Body of pancreas (tissue), 4 donors: Measurements from ENCODE around the gene COLEC12. TPM values are rescaled to one million over a fixed set of nuclear protein-coding genes. Genes with fewer than 3 reads are reported as not detected.

ENCODE experiments used
- ATAC-seq: fragments of 150-250 bp; one replicate; pipeline ENCODE4 v1.9.1; 2016
- DNase-seq, 4 donors: peaks; one replicate each; pipeline ENCODE4 v3.0.0-alpha.2; 2019
- H3K27ac ChIP-seq, 4 donors: fragments of 200-600 bp; sonication (generic); 1 replicate in 3 of 4; 2 replicates in 1 of 4; pipeline versions ENCODE4 v1.5.1 to v1.6.1; 2016 to 2019; ENCODE audit warnings: mild to moderate bottlenecking in 1 of 4, mixed read lengths in 1 of 4, moderate library complexity in 1 of 4
- H3K27me3 ChIP-seq, 2 donors: fragments of 200-600 bp; sonication (generic); one replicate each; pipeline ENCODE4 v1.6.0; 2016; ENCODE audit warnings: mild to moderate bottlenecking in 1 of 2
- H3K36me3 ChIP-seq, 2 donors: fragments of 200-600 bp; sonication (generic); replicated peaks in 1 of 2; 2 replicates each; pipeline ENCODE4 v1.5.1; 2016; ENCODE audit warnings: low read depth in 2 of 2; ENCODE audit not compliant: insufficient read depth in 1 of 2
- H3K4me1 ChIP-seq: fragments of 200-600 bp; sonication (generic); one replicate; pipeline ENCODE4 v1.6.0; 2016
- H3K4me3 ChIP-seq, 2 donors: fragments of 200-600 bp; sonication (generic); 1 replicate in 1 of 2; 2 replicates in 1 of 2; pipeline ENCODE4 v1.5.1; 2016 to 2019
- H3K9me3 ChIP-seq, 3 donors: fragments of 200-600 bp; sonication (generic); 1 replicate in 2 of 3; 2 replicates in 1 of 3; pipeline ENCODE4 v1.5.1; 2016
- POLR2A ChIP-seq, 3 donors: fragments of 450-650 bp; IDR thresholded peaks; one replicate each; pipeline ENCODE4 v1.6.1; 2016; ENCODE audit warnings: antibody characterized with exemption in 3 of 3, mild to moderate bottlenecking in 2 of 3
- WGBS, 2 donors: methylation state at CpG; one replicate each; pipeline ENCODE4 v1.1.5; 2017; 5-methylcytosine and 5-hydroxymethylcytosine counted together
- intact Hi-C: fragments of 100-400 bp; cut with DNase I; formaldehyde crosslinking; loops from one replicate; pipeline ENCODE4 v1.15.1; 2023
- total RNA-seq, 2 donors: library from RNA; depleted of rRNA; stranded (reverse); fragments of >200 nt; gene quantifications; one replicate each; pipeline ENCODE4 v1.1.0, GENCODE V29; 2016
- TF ChIP-seq, protein P1 (sequence below), 7 experiments: fragments of 450-650 bp in 4 of 7; fragments of 200-600 bp in 3 of 7; sonication (generic) in 3 of 7; IDR thresholded peaks; one replicate each; pipeline ENCODE4 v1.5.1; 2016 to 2019; ENCODE audit warnings: antibody characterized with exemption in 7 of 7

COLEC12 gene
- total RNA-seq, 2 donors from 2014 or later, result 3.6 to 4.2 TPM

DNA sequence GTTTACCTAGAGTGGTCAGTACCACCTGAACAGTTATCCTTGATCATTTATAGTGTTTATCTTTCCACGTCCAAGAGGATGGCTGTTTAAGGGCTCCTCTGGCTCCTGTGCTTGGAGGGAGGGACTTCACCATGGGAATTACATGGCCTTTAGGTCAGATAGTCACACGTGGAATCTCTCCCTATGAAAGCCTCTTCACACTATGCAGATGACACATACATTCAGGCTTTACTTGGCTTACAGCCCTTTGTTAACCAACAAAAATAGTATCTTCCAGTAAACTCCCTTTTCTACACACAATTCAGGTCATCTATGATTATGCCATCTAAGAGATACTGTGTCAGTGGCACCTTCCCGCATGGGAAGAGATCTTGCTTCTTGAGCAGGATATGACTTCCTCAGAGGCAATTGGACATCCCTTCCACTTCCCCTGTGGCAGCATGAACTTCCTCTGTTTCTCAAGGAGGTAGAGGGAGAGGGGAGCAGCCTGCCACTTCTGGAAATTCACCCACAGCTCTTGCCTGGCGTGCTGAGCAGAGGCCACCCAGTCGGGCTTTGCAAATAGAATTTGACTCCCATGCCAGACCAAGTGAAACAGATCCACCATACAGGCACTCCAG, 53.5 kb downstream of the COLEC12 start:
- no peak for TF ChIP-seq POLR2A (IDR thresholded peaks at IDR 0.05)
- TF ChIP-seq, protein P1, sequence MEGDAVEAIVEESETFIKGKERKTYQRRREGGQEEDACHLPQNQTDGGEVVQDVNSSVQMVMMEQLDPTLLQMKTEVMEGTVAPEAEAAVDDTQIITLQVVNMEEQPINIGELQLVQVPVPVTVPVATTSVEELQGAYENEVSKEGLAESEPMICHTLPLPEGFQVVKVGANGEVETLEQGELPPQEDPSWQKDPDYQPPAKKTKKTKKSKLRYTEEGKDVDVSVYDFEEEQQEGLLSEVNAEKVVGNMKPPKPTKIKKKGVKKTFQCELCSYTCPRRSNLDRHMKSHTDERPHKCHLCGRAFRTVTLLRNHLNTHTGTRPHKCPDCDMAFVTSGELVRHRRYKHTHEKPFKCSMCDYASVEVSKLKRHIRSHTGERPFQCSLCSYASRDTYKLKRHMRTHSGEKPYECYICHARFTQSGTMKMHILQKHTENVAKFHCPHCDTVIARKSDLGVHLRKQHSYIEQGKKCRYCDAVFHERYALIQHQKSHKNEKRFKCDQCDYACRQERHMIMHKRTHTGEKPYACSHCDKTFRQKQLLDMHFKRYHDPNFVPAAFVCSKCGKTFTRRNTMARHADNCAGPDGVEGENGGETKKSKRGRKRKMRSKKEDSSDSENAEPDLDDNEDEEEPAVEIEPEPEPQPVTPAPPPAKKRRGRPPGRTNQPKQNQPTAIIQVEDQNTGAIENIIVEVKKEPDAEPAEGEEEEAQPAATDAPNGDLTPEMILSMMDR (IDR thresholded peaks at IDR 0.05), result no peak
- H3K36me3 ChIP-seq, result no peaks in the 10 kb centered on the region
- no peak for ATAC-seq
- H3K4me3 ChIP-seq, result no peak overlapping the region
- no peaks in the 10 kb centered on the region for H3K9me3 ChIP-seq
- DNase-seq, result peak in 1 of 4 donors; percentile 22
- WGBS, 2 donors, result 53 to 54% methylated on average over 5 of the region's 5 CpGs
- H3K27ac ChIP-seq, result no peak overlapping the region
- peaks cover 25% of the 10 kb centered on the region for H3K4me1 ChIP-seq
- no peaks in the 10 kb centered on the region for H3K27me3 ChIP-seq
- intact Hi-C loops, result no loop called here

DNA sequence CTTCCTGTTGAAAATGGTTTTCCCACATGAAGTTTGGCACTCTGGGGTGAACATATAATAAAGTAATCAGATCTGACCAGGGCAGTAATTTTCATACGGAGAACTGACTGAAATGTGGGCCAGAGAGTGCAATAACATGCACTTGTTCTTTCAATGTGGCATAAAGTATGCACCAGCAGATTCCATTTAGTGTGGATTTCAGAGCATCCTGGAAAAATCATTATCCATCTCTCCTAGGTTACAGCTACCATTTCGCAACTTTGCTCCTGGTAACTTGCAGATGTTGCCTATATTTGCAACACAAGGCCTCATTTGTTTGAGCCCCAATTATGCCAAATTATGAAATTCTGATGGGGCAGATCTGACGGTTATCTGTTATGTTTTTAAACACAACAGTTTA, 55.4 kb downstream of the COLEC12 start:
- H3K4me1 ChIP-seq, result peaks cover 22% of the 10 kb centered on the region
- no peak for DNase-seq
- ATAC-seq, result no peak
- no peak overlapping the region for H3K27ac ChIP-seq
- H3K36me3 ChIP-seq, result no peaks in the 10 kb centered on the region
- intact Hi-C loops, result no loop called here
- no peak overlapping the region for H3K4me3 ChIP-seq
- H3K27me3 ChIP-seq, result no peaks in the 10 kb centered on the region
- no peak for TF ChIP-seq POLR2A (IDR thresholded peaks at IDR 0.05)
- TF ChIP-seq, protein P1 (IDR thresholded peaks at IDR 0.05), result no peak
- 80 to 83% methylated on average over 3 of the region's 3 CpGs for WGBS, 2 donors
- H3K9me3 ChIP-seq, result no peaks in the 10 kb centered on the region

DNA sequence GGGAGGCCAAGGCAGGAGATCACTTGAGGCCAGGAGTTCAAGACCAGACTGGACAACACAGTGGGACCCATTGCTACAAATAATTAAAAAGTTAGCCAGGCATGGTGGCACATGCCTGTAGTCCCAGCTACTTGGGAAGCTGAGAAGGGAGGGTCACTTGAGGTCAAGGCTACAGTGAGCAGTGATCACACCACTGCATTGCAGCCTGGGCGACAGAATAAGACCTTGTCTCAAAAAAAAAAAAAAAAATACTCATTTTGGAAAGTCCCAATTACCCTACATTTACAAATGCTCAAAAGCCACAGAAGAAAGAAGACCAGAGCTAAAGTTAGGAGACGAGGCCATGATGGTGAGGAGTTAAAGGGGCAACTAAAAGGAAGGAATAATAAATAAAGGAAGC, 61.9 kb downstream of the COLEC12 start:
- 76 to 87% methylated on average over 2 of the region's 2 CpGs for WGBS, 2 donors
- Histone ChIP-seq H3K4me3 (no peak overlapping the region), H3K27ac (no peak overlapping the region), H3K27me3 (no peaks in the 10 kb centered on the region), H3K36me3 (no peaks in the 10 kb centered on the region), H3K4me1 (no peaks in the 10 kb centered on the region), H3K9me3 (no peaks in the 10 kb centered on the region)
- intact Hi-C loops, result no loop called here
- no peak for ATAC-seq
- no peak for DNase-seq
- TF ChIP-seq POLR2A (IDR thresholded peaks at IDR 0.05), result no peak
- TF ChIP-seq, protein P1 (IDR thresholded peaks at IDR 0.05), result no peak

DNA sequence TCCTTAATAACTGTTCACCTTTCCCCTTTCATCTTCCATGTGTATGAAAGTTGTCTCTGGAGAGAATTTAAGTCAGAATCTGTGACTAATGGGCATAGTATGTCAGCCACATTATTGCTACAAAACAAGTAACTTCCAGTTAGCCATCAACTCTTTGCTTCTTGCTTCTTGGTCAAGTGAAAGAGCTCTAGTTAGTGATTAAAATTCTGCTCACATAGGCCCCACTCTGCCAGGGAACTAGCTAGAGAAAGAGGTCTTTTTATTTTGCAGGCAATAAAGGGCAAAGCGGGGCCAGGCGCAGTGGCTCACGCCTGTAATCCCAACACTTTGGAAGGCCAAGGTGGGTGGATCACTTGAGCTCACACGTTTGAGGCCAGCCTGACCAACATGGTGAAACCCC, 64.6 kb downstream of the COLEC12 start:
- Histone ChIP-seq H3K27me3 (no peaks in the 10 kb centered on the region), H3K36me3 (no peaks in the 10 kb centered on the region), H3K4me1 (no peaks in the 10 kb centered on the region), H3K27ac (no peak overlapping the region), H3K4me3 (no peak overlapping the region), H3K9me3 (no peaks in the 10 kb centered on the region)
- intact Hi-C loops, result no loop called here
- 76 to 83% methylated on average over 4 of the region's 4 CpGs for WGBS, 2 donors
- no peak for ATAC-seq
- TF ChIP-seq, protein P1 (IDR thresholded peaks at IDR 0.05), result no peak
- TF ChIP-seq POLR2A (IDR thresholded peaks at IDR 0.05), result no peak
- DNase-seq, result no peak

DNA sequence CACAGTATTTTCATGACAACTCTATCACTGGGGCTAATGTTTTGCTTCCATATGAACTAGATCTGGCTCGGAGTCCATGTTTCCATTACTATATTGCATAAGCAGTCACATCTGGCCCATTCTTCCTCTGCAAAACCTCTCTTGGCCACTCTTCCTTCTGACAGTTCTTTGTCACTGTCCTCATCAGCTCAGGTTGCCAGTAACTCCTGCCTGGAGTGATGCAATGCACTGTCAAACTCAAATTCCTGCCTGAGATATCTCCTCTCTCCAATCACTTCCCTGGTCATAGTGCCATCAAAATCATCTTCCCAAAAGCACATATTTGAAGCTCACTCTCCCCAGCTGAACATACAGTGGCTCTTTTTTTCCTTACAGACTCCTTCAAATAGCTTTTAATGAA, 66.1 kb downstream of the COLEC12 start:
- H3K27ac ChIP-seq, result no peak overlapping the region
- no peak overlapping the region for H3K4me3 ChIP-seq
- intact Hi-C loops, result no loop called here
- H3K9me3 ChIP-seq, result no peaks in the 10 kb centered on the region
- ATAC-seq (no peak), DNase-seq (no peak)
- no peak for TF ChIP-seq POLR2A (IDR thresholded peaks at IDR 0.05)
- TF ChIP-seq, protein P1 (IDR thresholded peaks at IDR 0.05), result no peak
- peaks cover 7% of the 10 kb centered on the region for H3K4me1 ChIP-seq
- 3 to 28% methylated on average over 1 of the region's 1 CpG for WGBS, 2 donors
- no peaks in the 10 kb centered on the region for H3K27me3 ChIP-seq
- no peaks in the 10 kb centered on the region for H3K36me3 ChIP-seq
